ENCODE data around the gene IL18BP. TPM values are rescaled to one million over a fixed set of nuclear protein-coding genes. Genes with fewer than 3 reads are reported as not detected.

IL18BP gene
- total and polyA plus RNA-seq, 2 of the 13 experiments (the other 11 are each of a cell fraction or from before 2014, with no cell fraction given) = 4.1 to 12.8 TPM

GRCh38 chr11:72007587-72007986, 8.9 kb downstream of the IL18BP start:
- 93% methylated on average over 5 of the region's 5 CpGs for WGBS (ENCODE audit: low lambda C conversion rate)
- Histone ChIP-seq H3K27ac (ENCODE audit: extremely low read length, insufficient read depth, low read length) (no peak overlapping the region), H3K79me2 (ENCODE audit: insufficient read depth, low read length) (no peaks in the 10 kb centered on the region), H3K4me3 (replicated peaks in 1 of 3; ENCODE audit: insufficient read depth in 1 of 3, low read depth in 2 of 3, low read length in 3 of 3) (no peak overlapping the region), H3K4me2 (ENCODE audit: low read depth, low read length) (no peak overlapping the region), H3K36me3 (replicated peaks in 1 of 2; ENCODE audit: control insufficient read depth in 1 of 2, insufficient read depth in 2 of 2, low read length in 2 of 2) (peaks cover 66 to 98% of the 10 kb centered on the region in 2 experiments), H3K9me3 (ENCODE audit: low read length) (no peaks in the 10 kb centered on the region), H2AFZ (ENCODE audit: low read length) (no peak overlapping the region), H3K9ac (ENCODE audit: insufficient read depth, low read depth, low read length) (no peak overlapping the region), H4K20me1 (ENCODE audit: insufficient read depth, low read length) (no peaks in the 10 kb centered on the region), H3K27me3 (ENCODE audit: control insufficient read depth in 1 of 2, insufficient read depth in 2 of 2, low read length in 2 of 2) (no peaks in the 10 kb centered on the region), H3K4me1 (ENCODE audit: insufficient read depth, low read length) (no peaks in the 10 kb centered on the region)
- TF ChIP-seq POLR2G (IDR thresholded peaks at IDR 0.05; ENCODE audit: low read depth, low read length) (peak; percentile 26; the same call in 1 of the 2 replicates), RBM22 (optimal IDR thresholded peaks at IDR 0.05; ENCODE audit: low read length) (peak; percentile 77), ZBTB42 (CRISPR knock-in tag; IDR thresholded peaks at IDR 0.05) (no peak), ZNF510 (CRISPR knock-in tag; IDR thresholded peaks at IDR 0.05; ENCODE audit: low read depth) (no peak), POLR2AphosphoS5 (IDR thresholded peaks at IDR 0.05; ENCODE audit: low read depth, low read length) (peak; percentile 17; the same call in 1 of the 2 replicates)
- FAIRE-seq (no peak), ATAC-seq (no peak), DNase-seq (ENCODE audit: low spot score) (no peak)
- intact Hi-C loops (cut with micrococcal nuclease; ENCODE audit: unreplicated experiment) (no loop called here), in situ Hi-C loops (cut with HindIII; ENCODE audit: extremely low pct_ligation_motif_present, low pct_unique_long_range_greater_than_20kb) (no loop called here)
- CTCF ChIA-PET (ENCODE audit: low intra/inter-chr PET ratio, low total read pairs) = no interaction called here
- POLR2A ChIA-PET = no interaction called here
- BruUV-seq (replicated peaks) = no TSS peak

- H4K20me1 ChIP-seq (ENCODE audit: insufficient read depth, low read length) = no peaks in the 10 kb centered on the region
- TF ChIP-seq ELF3 (CRISPR knock-in tag; IDR thresholded peaks at IDR 0.05) (no peak), NCOA2 (CRISPR knock-in tag; IDR thresholded peaks at IDR 0.05) (no peak), IRF1 (CRISPR knock-in tag; IDR thresholded peaks at IDR 0.05; ENCODE audit: low read depth) (no peak), ZNF512B (CRISPR knock-in tag; IDR thresholded peaks at IDR 0.05; ENCODE audit: borderline replicate concordance) (no peak), ZNF326 (CRISPR knock-in tag; IDR thresholded peaks at IDR 0.05; ENCODE audit: borderline replicate concordance) (no peak), EEA1 (CRISPR knock-in tag; IDR thresholded peaks at IDR 0.05; ENCODE audit: borderline replicate concordance) (no peak), ZSCAN30 (CRISPR knock-in tag; IDR thresholded peaks at IDR 0.05) (no peak)
- TF ChIP-seq, protein P1, sequence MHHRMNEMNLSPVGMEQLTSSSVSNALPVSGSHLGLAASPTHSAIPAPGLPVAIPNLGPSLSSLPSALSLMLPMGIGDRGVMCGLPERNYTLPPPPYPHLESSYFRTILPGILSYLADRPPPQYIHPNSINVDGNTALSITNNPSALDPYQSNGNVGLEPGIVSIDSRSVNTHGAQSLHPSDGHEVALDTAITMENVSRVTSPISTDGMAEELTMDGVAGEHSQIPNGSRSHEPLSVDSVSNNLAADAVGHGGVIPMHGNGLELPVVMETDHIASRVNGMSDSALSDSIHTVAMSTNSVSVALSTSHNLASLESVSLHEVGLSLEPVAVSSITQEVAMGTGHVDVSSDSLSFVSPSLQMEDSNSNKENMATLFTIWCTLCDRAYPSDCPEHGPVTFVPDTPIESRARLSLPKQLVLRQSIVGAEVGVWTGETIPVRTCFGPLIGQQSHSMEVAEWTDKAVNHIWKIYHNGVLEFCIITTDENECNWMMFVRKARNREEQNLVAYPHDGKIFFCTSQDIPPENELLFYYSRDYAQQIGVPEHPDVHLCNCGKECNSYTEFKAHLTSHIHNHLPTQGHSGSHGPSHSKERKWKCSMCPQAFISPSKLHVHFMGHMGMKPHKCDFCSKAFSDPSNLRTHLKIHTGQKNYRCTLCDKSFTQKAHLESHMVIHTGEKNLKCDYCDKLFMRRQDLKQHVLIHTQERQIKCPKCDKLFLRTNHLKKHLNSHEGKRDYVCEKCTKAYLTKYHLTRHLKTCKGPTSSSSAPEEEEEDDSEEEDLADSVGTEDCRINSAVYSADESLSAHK (CRISPR knock-in tag; IDR thresholded peaks at IDR 0.05; ENCODE audit: borderline replicate concordance) = no peak
Observed at GRCh38 chr11:72008728-72009127, 10.0 kb downstream of the IL18BP start.

More at GRCh38 chr11:72008728-72009127, 10.0 kb downstream of the IL18BP start:
- no peak for FAIRE-seq
- Histone ChIP-seq H3K79me2 (ENCODE audit: insufficient read depth, low read length) (no peaks in the 10 kb centered on the region), H3K27me3 (ENCODE audit: control insufficient read depth in 1 of 2, insufficient read depth in 2 of 2, low read length in 2 of 2) (no peaks in the 10 kb centered on the region), H2AFZ (ENCODE audit: low read length) (no peak overlapping the region), H3K9me3 (ENCODE audit: low read length) (no peaks in the 10 kb centered on the region), H3K27ac (ENCODE audit: extremely low read length, insufficient read depth, low read length) (no peak overlapping the region), H3K4me2 (ENCODE audit: low read depth, low read length) (no peak overlapping the region), H3K9ac (ENCODE audit: insufficient read depth, low read depth, low read length) (no peak overlapping the region), H3K4me1 (ENCODE audit: insufficient read depth, low read length) (no peaks in the 10 kb centered on the region), H3K4me3 (replicated peaks in 1 of 3; ENCODE audit: insufficient read depth in 1 of 3, low read depth in 2 of 3, low read length in 3 of 3) (no peak overlapping the region), H3K36me3 (replicated peaks in 1 of 2; ENCODE audit: control insufficient read depth in 1 of 2, insufficient read depth in 2 of 2, low read length in 2 of 2) (peaks cover 69 to 98% of the 10 kb centered on the region in 2 experiments)
- intact Hi-C loops (cut with micrococcal nuclease; ENCODE audit: unreplicated experiment) (no loop called here), in situ Hi-C loops (cut with HindIII; ENCODE audit: extremely low pct_ligation_motif_present, low pct_unique_long_range_greater_than_20kb) (no loop called here)
- POLR2A ChIA-PET = interaction anchor here (0.6 to 0.9 kb wide), 2 partner anchors 31 to 91 kb away, joined by 3 to 4 read pairs; no protein-coding TSS in a partner anchor
- ATAC-seq = no peak
- DNase-seq (ENCODE audit: low spot score) = no peak
- CTCF ChIA-PET (ENCODE audit: low intra/inter-chr PET ratio, low total read pairs) = no interaction called here
- 98% methylated on average over 6 of the region's 7 CpGs for WGBS (ENCODE audit: low lambda C conversion rate)
- no TSS peak for BruUV-seq (replicated peaks)
